Activated naive CD8-positive, alpha-beta T cell treated with anti-CD3 and anti-CD28 coated beads for 36 hours (primary cell): ENCODE measurements around the gene PLA2G2C. TPM values are rescaled to one million over a fixed set of nuclear protein-coding genes. Genes with fewer than 3 reads are reported as not detected.

ENCODE experiments used
- DNase-seq: peaks from one replicate; pipeline ENCODE4 v3.0.0; 2021
- H3K27ac Mint-ChIP-seq: one replicate; pipeline ENCODE4 v1.8.0; 2022; ENCODE audit warnings: mild to moderate bottlenecking, moderate library complexity, mixed read lengths
- H3K27me3 Mint-ChIP-seq: one replicate; pipeline ENCODE4 v1.8.0; 2022; ENCODE audit warnings: mild to moderate bottlenecking, mixed read lengths
- H3K36me3 Mint-ChIP-seq: one replicate; pipeline ENCODE4 v1.8.0; 2021; ENCODE audit warnings: mild to moderate bottlenecking, mixed read lengths
- H3K4me1 Mint-ChIP-seq: one replicate; pipeline ENCODE4 v1.8.0; 2021; ENCODE audit warnings: mixed read lengths
- H3K4me3 Mint-ChIP-seq: one replicate; pipeline ENCODE4 v1.8.0; 2022; ENCODE audit warnings: mild to moderate bottlenecking, moderate library complexity, mixed read lengths
- H3K9me3 Mint-ChIP-seq: one replicate; pipeline ENCODE4 v1.8.0; 2022; ENCODE audit warnings: mixed read lengths
- total RNA-seq, 2 experiments: library from RNA; stranded (reverse); gene quantifications; one replicate each; pipeline ENCODE4 v1.2.3, GENCODE V29; 2021

Gene PLA2G2C
- total RNA-seq, 2 experiments from 2014 or later, result not detected

DNA sequence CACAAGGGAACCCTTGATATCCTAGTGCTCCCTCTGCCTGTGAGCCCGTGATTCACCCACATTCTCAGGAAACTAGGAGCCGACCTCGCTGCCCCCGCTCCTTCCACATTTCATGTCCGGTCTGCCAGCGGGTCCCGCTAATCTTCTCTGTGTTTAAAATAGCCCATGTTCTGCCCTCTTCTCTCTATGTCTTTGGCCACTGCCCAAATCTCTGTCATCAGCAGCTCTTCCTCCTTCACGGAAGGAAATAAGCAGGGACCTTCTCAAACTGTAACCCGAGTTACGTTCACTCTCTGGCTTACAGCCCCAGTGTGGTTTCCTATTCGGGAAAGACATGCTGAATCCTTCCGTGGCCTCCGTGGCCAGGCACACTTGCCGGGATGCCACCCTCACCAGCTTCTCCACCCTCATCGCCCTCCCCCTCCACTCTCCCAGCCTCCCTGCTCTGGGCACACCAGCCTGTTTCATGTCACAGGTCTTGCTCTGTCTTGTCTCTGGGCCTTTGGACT lies 21.6 kb downstream of the PLA2G2C start:
- Mint-ChIP-seq H3K4me3 (no peak overlapping the region), H3K27me3 (peaks cover 13% of the 10 kb centered on the region), H3K27ac (no peak overlapping the region), H3K36me3 (peaks cover 11% of the 10 kb centered on the region), H3K9me3 (peaks cover 32% of the 10 kb centered on the region), H3K4me1 (no peaks in the 10 kb centered on the region)
- DNase-seq, result no peak

DNA sequence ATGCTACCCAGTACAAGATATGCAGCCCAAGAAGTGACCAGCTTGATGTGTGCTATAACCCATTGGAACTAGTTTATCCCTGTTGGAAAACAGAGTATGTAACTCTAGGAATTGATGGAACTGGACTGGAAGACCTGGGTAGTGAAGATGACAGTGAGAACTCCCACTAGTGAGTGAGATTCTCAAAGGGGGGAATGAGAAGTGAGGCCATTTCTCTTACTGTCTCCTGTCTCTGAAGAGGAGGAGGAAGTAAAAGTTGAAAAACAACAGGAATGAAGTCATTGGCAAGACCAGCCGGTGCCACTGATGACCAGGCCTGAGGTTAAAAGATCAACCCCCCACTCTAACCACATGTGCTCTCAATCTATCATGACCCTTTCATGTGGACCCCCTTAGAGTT lies 26.3 kb downstream of the PLA2G2C start:
- H3K9me3 Mint-ChIP-seq, result peaks cover 32% of the 10 kb centered on the region
- peaks cover 10% of the 10 kb centered on the region for H3K36me3 Mint-ChIP-seq
- H3K4me3 Mint-ChIP-seq, result no peak overlapping the region
- H3K4me1 Mint-ChIP-seq, result no peaks in the 10 kb centered on the region
- no peak overlapping the region for H3K27ac Mint-ChIP-seq
- H3K27me3 Mint-ChIP-seq, result peaks cover under 1% of the 10 kb centered on the region
- no peak for DNase-seq

DNA sequence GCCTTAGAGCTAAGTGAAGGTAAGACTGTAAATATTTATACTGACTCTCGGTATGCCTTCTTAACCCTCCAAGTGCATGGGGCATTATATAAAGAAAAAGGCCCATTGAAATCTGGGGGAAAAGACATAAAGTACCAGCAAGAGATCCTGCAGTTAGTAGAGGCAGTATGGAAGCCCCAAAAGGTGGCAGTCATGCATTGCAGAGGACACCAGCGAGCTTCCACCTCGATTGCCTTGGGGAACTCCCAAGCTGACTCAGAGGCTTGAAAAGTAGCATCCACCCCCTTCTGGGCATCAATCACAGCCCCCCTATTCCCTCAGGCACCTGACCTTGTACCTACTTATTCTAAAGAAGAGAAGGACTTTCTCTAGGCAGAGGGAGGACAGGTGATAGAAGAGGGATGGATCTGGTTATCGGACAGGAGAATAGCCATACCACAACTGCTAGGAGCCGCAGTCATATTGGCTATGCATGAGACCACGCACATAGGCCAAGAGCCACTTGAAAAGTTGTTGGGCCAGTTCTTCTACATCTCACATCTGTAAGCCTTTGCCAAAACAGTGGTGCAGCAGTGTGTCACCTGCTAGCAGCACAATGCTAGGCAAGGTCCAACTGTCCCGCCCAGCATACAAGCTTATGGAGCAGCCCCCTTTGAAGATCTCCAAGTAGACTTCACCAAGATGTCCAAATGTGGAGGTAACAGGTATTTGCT lies 27.8 kb downstream of the PLA2G2C start:
- Mint-ChIP-seq H3K4me1 (peaks cover 4% of the 10 kb centered on the region), H3K27ac (no peak overlapping the region), H3K4me3 (no peak overlapping the region), H3K9me3 (peaks cover 27% of the 10 kb centered on the region), H3K27me3 (no peaks in the 10 kb centered on the region), H3K36me3 (peaks cover 10% of the 10 kb centered on the region)
- DNase-seq, result no peak

DNA sequence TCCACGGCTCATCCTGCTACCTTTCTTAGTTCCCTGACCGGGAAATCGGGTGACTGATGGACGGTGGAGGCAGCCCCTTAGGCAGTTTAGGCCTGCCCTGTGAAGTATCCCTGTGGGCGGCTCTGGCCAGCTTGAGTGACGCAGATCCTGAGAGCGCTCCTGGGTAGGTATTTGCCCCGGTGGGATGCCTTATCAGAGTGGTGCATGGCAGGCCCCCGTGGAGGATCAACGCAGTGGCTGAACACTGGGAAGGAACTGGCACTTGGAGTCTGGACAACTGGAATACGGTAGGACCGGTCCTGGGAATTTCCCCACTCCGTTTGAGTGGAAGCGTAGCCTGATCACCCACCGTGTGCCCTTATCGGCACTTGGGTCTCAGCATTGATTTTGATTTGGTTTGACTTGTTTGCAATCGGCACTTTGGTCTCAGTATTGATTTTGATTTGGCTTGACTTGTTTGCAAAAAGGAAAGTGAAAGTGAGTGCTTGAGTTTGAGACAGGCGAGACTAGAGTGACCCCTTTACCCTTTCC lies 32.0 kb downstream of the PLA2G2C start:
- no peak for DNase-seq

DNA sequence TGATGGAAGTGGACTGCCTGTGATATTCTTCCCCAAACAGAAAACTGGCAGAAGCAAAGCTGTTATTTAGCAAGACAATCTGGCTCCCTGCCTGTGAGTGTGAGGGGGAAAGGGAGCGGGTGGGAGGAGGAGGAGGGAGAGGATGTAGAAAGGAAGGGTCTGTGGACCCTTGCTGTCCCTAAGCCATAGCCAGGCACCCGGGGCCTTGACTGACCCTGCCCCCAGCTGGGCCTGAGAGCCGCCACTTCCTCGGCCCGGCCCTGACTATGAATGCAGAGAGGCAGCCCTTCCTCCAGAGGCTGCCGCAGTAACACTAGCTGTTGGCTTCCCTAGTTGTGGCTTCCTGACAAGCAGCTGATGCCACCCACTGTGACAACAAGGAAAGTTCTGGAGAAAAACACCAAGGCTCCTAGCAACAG lies 33.3 kb downstream of the PLA2G2C start:
- Mint-ChIP-seq H3K4me1 (peaks cover 7% of the 10 kb centered on the region), H3K27ac (no peak overlapping the region), H3K4me3 (no peak overlapping the region), H3K9me3 (no peaks in the 10 kb centered on the region), H3K27me3 (no peaks in the 10 kb centered on the region), H3K36me3 (no peaks in the 10 kb centered on the region)
- DNase-seq, result no peak

More for the DNA sequence above, 32.0 kb downstream of the PLA2G2C start:
- H3K27ac Mint-ChIP-seq, result no peak overlapping the region
- peaks cover under 1% of the 10 kb centered on the region for H3K9me3 Mint-ChIP-seq
- no peaks in the 10 kb centered on the region for H3K27me3 Mint-ChIP-seq
- peaks cover 7% of the 10 kb centered on the region for H3K4me1 Mint-ChIP-seq
- H3K36me3 Mint-ChIP-seq, result no peaks in the 10 kb centered on the region
- no peak overlapping the region for H3K4me3 Mint-ChIP-seq

DNA sequence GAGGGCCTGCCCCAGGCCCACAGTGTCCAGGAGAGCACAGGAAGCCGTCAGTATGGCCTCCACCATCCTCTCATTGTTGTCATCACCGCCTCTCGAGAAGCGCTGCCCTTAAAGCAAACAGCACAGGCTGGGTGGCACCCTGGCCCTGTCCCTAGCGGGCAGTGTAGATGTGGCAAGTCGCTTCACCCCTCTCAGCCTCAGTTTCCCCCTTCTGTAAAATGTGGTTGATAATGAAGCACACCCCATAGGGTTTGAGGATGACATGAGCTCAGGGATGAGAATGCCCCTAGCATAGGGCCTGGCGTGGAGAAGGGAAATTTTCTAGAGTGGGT lies 33.8 kb downstream of the PLA2G2C start:
- Mint-ChIP-seq H3K9me3 (no peaks in the 10 kb centered on the region), H3K4me1 (peaks cover 7% of the 10 kb centered on the region), H3K4me3 (no peak overlapping the region), H3K27me3 (no peaks in the 10 kb centered on the region), H3K27ac (no peak overlapping the region), H3K36me3 (no peaks in the 10 kb centered on the region)
- no peak for DNase-seq

DNA sequence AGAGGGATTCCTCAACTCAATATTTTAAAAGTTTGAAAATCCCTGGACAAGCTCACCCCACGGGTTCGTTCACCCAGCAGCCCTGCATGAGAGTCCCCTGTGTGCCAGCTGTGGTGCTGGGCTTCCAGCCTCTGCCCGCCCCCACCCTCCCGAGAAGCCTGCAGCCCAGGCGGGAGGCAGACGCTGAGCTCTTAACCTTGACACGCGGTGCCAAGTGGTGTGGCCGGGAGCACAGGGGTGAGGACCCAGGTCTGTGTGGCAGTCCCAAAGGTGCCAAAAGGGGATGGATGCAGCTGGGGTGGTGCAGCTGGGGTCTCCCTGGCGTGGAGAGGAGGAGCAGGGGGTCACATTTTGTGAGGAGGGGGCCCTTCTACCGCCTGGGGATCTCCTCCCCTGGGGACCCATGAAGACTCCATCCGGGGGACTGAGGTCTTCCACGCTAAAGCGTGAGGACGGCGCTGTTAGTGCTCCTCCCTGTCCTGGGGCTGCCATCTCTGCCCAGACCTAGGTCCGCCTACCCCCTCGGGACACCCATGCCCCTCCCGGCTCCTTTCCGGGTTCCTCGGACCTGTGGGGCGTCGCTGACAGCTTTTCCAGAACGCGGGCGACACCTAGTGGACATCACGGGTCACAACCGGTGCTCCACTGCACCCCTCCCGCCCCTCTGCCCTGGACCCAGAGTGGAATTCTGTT lies 34.3 kb downstream of the PLA2G2C start:
- peaks cover 7% of the 10 kb centered on the region for H3K4me1 Mint-ChIP-seq
- peak overlapping the region; percentile 64 for H3K4me3 Mint-ChIP-seq
- H3K27ac Mint-ChIP-seq, result no peak overlapping the region
- no peaks in the 10 kb centered on the region for H3K36me3 Mint-ChIP-seq
- no peaks in the 10 kb centered on the region for H3K27me3 Mint-ChIP-seq
- no peaks in the 10 kb centered on the region for H3K9me3 Mint-ChIP-seq
- peak; percentile 73 for DNase-seq

DNA sequence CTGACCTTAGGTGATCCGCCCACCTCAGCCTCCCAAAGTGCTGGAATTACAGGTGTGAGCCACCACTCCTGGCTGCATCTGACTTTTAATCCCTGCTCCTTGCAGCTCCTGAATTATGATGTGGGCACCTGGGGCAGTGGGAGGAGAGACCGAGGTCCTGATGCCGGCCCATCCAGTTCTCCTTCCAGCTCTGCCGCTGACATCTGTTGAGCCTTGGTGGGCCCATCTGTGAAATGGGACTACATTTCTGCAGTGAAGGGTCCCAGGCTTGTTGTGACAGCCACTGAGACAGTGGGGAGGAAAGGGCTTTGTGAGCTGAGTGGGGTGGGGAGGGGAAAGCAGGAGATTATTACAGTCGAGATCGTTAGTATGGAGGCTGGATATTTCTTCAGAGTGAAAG lies 35.3 kb downstream of the PLA2G2C start:
- Mint-ChIP-seq H3K27me3 (no peaks in the 10 kb centered on the region), H3K4me3 (no peak overlapping the region), H3K36me3 (no peaks in the 10 kb centered on the region), H3K27ac (no peak overlapping the region), H3K4me1 (peaks cover 7% of the 10 kb centered on the region), H3K9me3 (no peaks in the 10 kb centered on the region)
- no peak for DNase-seq

DNA sequence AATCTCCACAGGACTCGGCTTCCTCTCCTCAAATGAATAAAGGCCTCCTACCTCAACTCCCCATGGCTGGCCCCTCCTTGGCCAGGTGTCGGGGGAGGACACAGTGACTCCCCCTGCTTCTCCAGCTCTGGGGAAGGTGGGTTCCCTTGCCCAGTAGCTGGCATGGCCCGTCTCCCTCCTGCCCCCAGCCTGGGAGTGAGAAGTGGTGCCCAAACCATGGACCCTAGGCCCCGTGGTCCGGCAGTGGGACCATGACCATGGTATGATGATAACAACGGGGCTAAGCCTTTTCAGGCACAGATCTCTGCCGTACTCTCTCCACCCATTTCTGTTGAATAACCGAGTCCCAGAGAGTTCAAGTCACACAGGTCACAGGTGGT lies 36.0 kb downstream of the PLA2G2C start:
- Mint-ChIP-seq H3K4me3 (no peak overlapping the region), H3K27ac (no peak overlapping the region)

DNA sequence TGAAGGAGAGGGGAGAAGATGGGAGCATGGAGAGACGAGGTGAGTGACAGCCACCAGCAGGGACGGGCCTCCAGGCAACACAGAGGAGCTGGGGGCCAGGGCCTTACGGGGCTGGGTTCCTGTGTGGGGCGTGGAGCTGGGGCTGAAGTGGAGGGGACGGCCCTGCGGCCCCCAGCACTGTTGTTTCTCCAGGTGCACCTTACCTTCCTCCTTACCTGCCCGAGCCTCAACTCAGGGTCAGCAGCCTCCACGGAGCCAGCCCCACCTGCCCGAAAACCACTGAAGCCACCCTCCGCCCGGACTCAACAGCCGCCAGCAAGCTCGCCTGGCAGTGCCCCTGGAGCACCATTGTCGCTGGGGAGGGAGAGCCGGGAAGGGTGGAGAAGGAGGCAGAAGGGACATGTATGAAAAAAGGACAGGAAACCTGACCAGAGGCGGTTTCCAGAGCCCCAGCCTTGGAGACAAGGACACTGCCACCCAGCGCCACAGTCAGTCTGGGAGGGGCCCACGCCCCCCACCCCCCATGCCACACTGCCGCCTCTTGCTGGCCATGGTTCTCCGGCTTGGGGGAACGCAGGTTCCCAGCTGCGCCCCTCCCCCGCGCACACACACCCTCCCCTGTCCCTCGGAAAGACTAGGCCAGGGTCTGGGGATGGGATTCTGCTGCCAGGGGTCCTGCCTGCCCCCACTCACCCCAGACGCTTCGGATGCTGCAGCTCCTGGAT lies 36.6 kb downstream of the PLA2G2C start:
- Mint-ChIP-seq H3K4me1 (peaks cover 7% of the 10 kb centered on the region), H3K36me3 (no peaks in the 10 kb centered on the region), H3K27ac (no peak overlapping the region), H3K27me3 (no peaks in the 10 kb centered on the region), H3K9me3 (no peaks in the 10 kb centered on the region), H3K4me3 (no peak overlapping the region)
- no peak for DNase-seq

More for the DNA sequence above, 36.0 kb downstream of the PLA2G2C start:
- H3K9me3 Mint-ChIP-seq, result no peaks in the 10 kb centered on the region
- DNase-seq, result no peak
- no peaks in the 10 kb centered on the region for H3K27me3 Mint-ChIP-seq
- H3K4me1 Mint-ChIP-seq, result peaks cover 7% of the 10 kb centered on the region
- H3K36me3 Mint-ChIP-seq, result no peaks in the 10 kb centered on the region

DNA sequence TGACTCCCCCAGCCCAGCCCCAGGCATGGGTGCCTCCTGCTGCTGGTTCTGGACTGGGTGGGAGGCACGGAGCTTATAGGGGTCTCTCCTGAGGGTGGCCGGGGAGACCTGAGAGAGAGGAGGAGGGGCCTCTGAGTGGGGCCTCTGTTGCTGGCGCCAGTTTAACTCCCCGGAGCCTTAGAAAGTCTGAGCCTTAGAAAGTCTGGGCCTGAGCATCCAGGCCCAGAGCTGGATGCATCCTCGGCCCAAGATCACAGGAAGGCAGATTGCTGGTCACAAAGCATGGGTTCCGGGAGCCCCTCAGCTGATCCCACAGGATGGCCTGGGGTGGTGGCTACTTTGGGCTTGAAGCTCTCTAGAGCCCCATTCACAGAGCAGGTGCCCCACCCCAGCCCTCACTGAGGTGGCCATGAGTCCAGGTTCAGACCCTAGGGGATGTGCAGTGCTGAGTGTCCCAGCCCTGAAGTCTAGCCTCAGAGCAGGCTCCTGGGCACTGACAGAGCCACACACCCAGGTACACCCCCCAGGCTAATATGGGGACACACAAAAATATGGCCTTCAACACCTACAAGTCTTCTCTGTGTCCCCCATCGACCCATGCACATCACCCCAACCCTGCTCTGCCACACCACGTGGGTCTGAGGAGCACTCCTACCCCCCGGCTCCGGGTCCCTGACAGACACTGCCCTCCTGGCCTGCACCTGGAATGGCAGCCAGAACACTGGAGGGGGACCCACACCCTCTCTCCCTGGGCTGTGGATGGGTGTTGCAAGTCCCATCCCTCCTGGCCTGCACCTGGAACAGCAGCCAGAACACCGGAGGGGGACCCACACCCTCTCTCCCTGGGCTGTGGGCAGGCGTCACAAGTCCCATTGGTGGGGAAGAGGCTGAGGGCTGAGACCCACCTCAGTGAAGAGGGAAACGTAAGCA lies 37.5 kb downstream of the PLA2G2C start:
- Mint-ChIP-seq H3K4me1 (peaks cover 3% of the 10 kb centered on the region), H3K9me3 (no peaks in the 10 kb centered on the region), H3K27ac (no peak overlapping the region), H3K4me3 (no peak overlapping the region), H3K27me3 (no peaks in the 10 kb centered on the region), H3K36me3 (no peaks in the 10 kb centered on the region)
- no peak for DNase-seq

DNA sequence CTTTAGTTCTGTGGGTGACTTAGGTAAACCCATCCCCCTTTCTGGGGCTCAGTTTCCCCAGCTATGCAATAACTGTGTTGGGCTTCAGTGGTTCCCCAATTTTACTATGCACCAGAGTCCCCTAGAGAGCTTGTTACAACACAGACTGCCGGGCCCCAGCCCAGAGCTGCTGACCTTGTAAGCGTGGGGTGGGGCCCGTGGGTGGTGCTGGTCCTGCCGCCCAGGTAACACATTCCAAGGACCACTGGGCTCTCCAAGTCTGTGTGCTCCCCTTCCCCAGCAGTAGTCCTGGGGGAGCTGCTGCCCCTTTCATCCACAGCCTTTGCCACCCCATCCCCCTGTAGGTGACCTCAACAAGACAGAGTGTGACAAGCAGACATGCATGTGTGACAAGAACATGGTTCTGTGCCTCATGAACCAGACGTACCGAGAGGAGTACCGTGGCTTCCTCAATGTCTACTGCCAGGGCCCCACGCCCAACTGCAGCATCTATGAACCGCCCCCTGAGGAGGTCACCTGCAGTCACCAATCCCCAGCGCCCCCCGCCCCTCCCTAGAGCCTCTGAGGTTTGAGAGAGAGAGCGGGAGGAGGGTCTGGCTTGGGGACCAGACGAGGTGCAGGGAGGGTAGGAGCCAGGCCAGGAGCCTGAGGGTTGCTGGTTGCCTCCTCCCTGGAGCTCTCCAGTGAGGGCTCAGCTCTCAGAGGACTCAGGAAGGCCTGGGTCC lies 38.3 kb downstream of the PLA2G2C start:
- no peak for DNase-seq
- Mint-ChIP-seq H3K4me1 (peaks cover 3% of the 10 kb centered on the region), H3K9me3 (no peaks in the 10 kb centered on the region), H3K36me3 (no peaks in the 10 kb centered on the region), H3K27ac (no peak overlapping the region), H3K27me3 (no peaks in the 10 kb centered on the region), H3K4me3 (no peak overlapping the region)

DNA sequence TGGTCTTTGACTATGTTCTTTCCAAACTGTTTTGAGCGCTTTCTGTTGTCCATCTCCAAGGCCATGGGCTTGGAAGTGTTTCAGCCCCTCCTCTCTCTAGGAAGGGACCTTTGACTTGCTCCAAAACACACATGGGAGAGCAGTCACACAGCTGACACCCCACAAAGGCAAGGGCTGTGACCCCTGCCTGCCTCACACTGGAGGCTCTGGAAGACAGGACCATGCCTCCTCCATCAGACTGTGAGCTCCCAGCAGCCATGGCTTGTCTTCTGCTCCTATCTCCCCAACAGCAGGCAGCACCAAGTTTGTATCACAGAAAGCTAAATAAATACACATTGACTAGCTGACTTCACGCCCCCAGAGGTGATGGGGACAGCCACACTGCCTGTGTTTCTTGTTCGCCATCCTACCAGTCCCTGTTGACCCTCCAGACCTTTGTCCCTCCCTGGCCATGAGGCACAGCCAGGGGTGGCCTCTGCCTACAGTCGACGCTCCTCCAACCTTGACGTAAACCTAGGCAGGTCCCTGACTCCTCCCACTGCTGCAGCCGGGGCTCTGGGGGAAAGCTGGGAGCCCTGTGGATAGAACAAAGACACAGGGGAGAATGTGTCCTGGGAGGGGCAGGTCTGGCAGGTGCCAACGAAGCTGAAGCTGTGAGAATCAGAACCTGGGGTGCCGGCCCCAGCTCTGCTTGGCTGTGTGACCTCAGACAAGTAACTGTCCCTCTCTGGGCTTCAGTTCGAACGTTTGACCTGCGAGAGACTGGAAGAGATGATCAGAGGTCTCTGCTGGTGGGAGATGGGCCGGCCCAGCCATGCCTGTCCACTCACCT lies 42.4 kb downstream of the PLA2G2C start:
- Mint-ChIP-seq H3K36me3 (no peaks in the 10 kb centered on the region), H3K27ac (no peak overlapping the region), H3K9me3 (no peaks in the 10 kb centered on the region), H3K4me3 (no peak overlapping the region), H3K27me3 (peaks cover under 1% of the 10 kb centered on the region), H3K4me1 (no peaks in the 10 kb centered on the region)
- no peak for DNase-seq
